ENCODE data around the gene TTLL9.
A peak's percentile ranks its signal among the peaks of the same experiment; 100 is the strongest.
"Not testable (repeated sequence)": the region's sequence is repeated elsewhere in the genome, so short reads cannot be mapped to it uniquely, and the experiment has no call there.

Gene TTLL9, protein sequence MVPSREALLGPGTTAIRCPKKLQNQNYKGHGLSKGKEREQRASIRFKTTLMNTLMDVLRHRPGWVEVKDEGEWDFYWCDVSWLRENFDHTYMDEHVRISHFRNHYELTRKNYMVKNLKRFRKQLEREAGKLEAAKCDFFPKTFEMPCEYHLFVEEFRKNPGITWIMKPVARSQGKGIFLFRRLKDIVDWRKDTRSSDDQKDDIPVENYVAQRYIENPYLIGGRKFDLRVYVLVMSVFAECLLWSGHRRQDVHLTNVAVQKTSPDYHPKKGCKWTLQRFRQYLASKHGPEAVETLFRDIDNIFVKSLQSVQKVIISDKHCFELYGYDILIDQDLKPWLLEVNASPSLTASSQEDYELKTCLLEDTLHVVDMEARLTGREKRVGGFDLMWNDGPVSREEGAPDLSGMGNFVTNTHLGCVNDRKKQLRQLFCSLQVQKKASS

DNA sequence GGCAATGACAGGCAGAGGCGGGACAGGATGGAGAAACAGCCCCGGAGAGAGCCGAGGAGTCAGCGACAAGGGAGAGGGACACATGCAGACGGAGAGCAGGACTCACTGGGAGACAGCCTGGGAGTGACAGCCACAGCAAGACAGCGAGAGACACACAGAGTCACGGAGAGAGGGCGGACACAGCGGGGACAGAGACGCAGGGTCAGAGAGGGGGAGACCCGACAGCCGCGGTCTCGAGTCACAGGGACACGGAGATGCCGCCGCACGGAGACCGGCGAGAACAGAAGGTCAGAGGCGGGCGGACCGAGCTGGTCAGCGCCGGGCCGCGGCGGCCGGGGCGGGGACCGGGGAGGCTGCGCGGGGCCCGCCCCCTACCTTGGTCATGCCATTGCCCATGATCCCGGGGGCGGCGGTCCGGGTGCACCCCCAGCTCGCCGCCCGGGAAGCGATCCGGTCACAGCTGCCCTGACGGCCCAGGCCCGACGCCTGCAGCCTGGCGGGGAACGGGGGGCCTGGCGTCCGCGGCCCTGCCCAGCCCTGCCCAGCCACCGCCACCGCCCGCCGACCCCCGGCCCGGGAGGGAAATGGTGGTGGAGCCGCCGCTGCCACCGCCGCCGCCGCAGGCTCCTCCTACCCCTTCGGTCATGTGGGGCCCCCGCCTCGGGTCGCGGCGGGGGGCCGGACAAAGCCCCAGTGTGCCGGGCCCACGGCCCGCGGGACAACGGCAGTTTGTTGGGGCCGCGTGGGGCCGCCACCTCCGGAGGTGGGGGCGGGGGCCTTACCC, at the start of gene TTLL9, which contains the start of gene DUSP15:
Gene TTLL9, plus strand, starts transcription at position 693 of the 784 bp plus-strand sequence. CDS start 493 bp downstream, outside the sequence.
Gene DUSP15, minus strand, starts transcription at position 586 of the 784 bp plus-strand sequence. Its CDS starts 190 bp downstream, at position 396.
- no peak for DNase-seq (ENCODE audit: low spot score)

DNA sequence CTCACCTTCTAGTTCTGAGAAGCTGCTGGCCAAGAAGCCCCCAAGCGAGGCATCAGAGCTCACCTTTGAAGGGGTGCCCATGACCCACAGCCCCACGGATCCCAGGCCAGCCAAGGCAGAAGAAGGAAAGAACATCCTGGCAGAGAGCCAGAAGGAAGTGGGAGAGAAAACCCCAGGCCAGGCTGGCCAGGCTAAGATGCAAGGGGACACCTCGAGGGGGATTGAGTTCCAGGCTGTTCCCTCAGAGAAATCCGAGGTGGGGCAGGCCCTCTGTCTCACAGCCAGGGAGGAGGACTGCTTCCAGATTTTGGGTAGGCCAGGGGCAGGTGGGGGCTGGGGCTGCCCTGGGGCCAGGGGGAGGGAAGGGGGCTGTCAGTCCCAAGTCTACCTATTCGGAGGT, 49.0 kb upstream of the TTLL9 start:
- DNase-seq (ENCODE audit: low spot score), result no peak

DNA sequence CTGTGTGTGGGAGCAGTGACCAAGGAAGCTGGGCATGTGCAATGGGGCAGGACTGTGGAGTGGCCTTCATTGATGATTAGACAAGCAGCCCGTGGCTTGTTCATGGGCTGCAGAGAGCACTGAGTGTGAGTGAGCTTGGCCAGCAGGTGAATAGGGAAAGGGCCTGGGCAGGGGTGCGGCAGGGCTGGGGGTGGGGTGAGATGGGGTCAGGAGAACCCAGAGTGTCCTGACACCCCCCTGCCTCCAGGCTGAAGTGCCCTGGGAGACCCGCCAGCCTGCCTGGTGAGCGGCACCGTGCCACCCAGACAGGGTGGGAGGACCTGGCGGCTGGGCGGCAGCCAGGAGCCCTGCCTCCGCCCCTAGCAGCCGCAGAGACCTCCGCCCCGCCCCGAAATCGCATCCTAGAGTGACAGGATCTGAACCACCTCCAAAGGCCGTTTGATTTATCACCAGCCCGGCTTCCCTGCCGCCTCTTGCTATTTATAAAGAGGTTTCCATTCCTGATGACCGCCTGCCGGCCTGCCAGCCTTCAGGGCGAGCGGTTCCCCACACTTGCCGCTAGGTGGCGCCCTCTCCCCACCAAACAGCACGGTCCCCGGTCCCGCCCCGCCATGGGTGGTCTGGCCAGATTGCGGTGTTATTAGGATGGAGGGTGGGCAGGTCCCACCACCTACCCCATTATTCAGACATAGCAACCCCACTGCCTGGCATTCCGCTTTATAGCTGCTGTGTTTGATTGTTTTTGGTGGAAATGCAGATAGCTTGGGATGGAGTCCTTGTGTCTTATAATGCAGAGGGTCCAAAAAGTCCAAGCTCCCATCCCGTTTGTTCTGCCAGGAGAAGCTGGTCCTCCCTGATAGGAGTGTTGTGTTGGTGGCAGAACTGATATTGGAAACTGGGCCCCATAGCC, 47.8 kb upstream of the TTLL9 start:
- DNase-seq (ENCODE audit: low spot score), result peak; percentile 63

DNA sequence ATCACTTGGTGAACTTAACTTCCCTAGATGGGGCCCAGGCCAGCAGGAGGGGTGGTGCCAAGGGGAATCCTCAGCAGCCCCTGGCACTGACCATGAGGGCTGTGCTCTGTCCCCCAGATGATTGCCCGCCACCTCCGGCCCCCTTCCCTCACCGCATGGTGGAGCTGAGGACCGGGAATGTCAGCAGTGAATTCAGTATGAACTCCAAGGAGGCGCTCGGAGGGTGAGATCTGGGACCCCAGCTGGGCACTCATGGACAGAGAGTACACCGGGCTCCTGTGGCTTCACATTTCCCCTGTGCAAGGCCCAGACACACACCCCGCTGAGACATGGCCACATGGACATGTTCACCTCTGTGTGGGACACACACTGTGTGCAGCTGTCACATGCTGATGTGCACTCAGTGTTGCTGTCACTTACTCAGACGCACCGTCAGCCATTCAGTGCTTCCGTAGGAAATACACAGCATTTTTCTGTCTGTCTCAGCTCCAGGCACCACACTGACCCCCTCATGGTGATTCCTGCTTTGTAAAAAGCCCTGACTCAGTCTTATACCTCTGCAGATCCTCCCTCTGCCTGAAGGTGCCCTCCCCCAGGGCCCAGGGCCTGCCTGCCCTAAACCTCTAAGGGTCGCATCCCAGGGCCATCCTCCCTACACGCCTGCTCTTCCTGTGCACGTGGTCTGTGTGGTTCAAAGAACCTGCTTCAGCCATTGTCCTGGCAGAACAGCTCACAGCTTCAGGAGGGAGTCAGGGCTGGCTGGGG, 46.9 kb upstream of the TTLL9 start:
- no peak for DNase-seq (ENCODE audit: low spot score)

DNA sequence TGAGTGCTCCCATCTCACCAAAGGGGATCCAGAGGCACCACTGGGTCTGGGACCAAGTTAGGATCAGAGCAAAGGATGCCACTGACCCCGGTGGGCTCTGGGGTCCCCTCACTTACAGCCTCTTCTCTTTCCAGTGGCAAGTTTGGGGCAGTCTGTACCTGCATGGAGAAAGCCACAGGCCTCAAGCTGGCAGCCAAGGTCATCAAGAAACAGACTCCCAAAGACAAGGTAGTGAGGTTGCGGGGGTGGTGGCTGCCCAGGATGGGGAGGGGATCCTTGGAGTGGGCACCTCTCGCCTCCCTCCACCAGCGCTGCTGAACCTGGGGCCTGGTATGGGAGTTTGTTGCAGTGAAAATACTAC, 46.3 kb upstream of the TTLL9 start:
- DNase-seq (ENCODE audit: low spot score), result no peak

DNA sequence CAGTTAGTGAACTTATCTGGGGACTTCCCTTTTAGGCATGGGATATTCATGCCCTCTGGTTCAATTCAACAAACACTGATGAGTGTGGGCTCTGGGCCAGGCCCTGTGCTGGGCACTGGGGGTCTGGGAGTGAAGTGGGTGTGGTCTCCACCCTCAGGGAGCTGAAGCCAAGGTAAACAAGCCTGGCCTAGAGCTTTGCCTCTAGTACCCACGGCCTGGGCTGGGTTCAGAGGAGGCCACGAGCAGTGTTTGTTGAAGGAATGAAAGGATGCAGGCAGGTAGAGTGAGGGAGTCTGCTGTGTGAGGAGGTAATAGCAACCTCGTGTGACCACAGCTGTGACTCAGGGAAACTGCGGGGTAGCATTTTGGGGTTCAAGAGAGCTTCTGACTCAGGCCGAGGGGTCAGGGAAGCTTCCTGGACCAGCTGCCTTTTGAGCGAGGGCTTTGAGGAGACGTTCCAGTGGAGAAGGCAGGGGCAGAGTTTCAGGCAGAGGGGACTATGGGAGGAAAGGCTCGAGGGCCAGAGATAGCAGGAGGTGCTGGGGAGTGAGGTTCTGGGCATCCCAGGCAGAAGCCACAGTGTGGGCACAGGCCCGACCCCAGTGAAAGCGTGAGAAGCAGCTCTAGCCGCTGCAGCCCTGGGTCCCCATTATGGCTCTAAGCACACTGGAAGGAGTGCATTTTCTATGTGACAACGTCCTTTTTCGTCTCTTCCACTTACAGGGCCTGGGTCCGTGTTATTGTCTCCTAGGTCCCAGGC, 45.7 kb upstream of the TTLL9 start:
- no peak for DNase-seq (ENCODE audit: low spot score)

DNA sequence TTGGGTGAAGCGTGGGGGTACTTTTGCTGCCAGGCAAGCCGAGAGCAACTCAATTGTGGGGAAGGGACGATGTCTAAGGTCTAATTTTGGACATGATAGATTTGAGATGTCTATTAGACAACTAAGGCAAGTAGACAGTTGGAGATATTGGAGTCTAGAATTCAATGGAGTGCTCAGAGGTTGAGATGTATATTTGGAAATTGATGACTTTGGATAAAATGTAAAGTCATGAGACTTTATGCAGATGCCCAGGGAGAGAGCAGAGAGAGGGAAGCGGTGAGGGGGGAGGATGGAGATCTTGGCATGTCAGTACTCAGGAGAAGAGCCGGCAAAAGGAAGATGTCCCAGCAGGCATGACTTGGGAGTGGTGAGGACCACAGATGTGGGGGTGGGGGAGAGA, 44.4 kb upstream of the TTLL9 start:
- no peak for DNase-seq (ENCODE audit: low spot score)

DNA sequence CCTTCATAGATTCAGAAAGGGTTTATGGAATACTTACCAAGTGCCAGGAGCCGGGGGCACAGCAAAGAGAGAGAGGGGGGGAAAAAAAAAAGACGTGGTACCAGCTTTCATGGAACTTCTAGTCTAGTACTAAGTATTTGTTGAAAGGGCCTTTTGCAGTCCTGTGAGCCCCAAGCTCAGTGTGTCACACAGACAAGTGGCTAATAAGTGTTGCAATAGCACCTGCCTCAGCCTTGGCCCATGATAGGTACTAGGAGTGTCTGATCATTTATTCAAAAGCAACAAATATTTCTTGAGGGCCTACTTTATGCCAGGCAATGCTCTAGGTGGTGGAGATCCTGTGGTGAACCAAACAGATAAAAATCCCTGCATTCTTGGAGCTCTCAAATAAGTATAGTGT, 43.4 kb upstream of the TTLL9 start:
- DNase-seq (ENCODE audit: low spot score), result no peak

DNA sequence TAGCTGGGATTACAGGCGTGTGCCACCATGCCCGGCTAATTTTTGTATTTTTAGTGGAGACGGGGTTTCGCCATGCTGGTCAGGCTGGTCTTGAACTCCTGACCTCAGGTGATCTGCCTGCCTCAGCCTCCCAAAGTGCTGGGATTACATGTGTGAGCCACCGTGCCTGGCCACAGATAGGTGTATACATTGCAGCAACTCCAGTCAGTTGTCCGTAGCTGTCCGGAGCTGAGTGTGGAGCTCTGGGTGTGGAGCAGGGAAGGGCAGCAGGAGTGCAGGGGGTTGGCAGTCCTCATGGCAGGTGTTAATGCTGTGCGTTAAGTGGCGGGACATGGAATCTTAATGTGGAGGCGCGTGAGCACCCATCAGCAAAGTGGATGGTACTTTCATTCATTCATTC, 42.4 kb upstream of the TTLL9 start:
- DNase-seq (ENCODE audit: low spot score), result not testable (repeated sequence)

DNA sequence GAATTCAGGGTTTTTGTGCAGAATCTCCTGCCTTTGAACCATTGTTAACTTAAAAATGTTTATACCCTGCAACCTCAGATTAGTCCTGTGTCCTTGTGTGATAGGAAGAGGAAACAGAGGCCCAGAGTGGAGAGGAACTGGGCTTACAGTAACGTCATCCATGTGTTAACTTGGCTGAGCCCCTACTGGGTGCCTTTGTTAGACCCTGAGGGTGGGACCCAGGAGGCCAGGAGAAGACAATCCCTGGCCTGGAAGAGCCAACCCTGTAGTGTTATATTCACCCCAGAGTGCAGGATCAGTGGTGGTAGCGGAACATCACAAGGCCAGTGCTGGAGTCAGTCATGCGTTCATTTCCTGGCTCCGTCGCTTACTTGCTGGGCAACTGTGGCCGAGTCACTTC, 40.7 kb upstream of the TTLL9 start:
- no peak for DNase-seq (ENCODE audit: low spot score)

DNA sequence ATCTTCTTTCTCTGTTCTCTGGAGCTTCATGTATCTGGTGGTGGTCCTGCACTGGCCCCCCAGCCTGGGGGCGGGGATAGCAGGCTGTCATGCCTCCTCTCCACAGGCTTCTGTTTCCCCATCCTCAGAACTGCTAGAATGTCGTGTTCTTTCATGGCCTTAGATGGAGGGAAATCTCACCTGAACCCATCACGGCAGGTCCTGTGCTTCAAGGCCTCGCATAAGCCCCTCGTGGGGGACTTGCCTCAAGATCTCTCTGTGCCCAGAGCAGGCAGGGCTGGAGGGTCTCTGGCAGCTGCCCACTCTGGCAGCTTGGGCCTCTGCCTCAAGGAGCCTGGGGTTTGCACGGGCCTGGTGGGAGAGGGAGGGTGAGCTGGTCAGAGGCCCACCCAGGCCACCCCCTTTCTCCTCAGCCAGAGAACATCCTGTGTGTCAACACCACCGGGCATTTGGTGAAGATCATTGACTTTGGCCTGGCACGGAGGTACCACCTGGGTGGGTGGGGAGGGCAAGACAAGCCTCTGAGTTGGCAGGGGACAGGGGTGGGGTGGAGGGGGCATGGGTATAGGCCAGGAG, 39.9 kb upstream of the TTLL9 start:
- DNase-seq (ENCODE audit: low spot score), result no peak

DNA sequence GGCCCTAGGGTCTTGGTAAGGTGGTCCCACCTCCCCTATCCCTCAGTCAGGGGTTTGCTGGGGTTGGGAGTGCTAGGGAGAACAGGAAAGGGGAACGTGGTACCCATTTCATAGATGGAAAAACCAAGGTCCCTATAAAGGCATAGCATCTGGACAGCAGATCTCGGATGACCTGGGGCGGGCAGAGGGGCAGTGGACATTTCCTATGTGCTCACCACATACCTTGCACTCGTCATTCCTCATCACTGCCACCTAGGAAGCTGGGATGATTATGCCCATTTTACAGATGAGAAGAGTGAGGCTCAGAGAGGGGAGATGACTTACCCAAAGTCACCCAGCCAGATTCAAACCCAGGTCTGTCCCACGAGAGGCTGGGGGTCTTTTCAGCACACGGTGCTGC, 39.2 kb upstream of the TTLL9 start:
- DNase-seq (ENCODE audit: low spot score), result no peak

DNA sequence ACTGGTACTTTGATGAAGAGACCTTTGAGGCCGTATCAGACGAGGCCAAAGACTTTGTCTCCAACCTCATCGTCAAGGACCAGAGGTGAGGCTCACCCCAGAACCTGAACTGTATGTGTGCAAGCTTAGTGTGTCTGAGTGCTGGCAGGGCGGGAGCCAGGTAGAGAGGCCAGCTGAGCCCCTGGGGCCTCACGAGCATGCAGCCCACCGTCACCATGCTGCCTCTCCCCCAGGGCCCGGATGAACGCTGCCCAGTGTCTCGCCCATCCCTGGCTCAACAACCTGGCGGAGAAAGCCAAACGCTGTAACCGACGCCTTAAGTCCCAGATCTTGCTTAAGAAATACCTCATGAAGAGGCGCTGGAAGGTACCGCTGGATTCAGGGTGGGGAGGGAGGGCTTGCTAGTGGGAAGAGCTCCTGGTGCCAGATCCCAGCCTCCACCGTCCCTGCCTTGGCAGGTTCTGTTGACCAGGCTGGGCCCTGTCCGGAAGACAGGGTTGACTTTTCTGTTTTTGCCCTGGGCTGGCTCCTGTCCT, 38.6 kb upstream of the TTLL9 start:
- DNase-seq (ENCODE audit: low spot score), result no peak

DNA sequence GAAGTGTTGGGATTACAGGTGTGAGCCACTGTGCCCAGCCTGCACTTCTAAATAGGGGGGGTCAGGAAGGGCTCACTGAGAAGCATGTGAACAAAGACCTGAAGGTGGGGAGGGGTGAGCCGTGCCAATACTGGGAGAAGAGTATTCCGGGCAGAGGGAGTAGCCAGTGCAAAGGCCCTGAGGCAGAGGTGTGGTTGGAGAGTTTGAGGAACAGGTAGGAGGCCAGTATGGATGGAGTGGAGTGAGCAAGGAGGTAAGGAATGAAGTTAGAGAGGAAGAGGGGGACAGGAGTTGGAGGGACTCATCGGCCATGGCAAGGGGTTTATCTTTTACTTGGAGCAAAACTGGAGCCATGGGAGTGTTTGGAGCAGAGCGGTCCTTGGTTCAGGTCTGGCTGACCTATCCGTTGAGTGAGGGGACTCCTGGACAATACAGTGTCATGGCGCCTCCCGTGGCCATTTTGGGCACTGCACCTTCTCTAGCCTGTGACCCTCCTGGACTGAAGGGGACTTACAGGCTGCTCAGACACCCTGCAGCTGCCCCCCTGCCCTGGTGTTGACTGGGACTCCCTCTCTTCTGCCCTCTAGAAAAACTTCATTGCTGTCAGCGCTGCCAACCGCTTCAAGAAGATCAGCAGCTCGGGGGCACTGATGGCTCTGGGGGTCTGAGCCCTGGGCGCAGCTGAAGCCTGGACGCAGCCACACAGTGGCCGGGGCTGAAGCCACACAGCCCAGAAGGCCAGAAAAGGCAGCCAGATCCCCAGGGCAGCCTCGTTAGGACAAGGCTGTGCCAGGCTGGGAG, 37.1 kb upstream of the TTLL9 start:
- DNase-seq (ENCODE audit: low spot score), result peak; percentile 25

DNA sequence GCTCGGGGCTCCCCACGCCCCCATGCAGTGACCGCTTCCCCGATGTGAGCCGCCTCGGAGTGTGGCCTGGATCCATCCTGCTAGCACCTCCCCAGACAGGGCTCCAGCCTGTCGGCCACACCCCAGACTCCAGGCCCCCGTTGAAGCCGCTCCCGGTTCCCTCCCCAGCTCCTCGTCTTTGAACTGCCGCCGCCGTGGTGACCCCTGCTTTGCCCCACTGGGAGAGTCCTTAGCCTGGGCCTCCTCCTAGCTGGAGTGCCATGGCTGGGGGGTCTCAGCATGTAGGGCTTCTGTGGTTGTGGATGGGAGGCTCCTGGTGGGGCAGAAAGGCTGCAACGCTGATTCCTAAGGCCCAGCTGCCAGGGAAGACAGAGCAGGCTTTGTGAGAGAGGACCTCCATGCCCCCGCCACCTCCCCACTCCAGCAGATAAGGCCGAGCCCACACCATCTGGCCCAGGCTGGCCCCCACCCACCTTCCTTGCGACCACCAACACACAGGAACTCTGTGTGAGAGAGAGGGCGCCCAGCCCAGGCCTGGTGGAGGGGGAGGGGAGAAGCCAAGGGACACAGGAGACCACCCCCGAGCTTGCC, 36.4 kb upstream of the TTLL9 start:
- no peak for DNase-seq (ENCODE audit: low spot score)

DNA sequence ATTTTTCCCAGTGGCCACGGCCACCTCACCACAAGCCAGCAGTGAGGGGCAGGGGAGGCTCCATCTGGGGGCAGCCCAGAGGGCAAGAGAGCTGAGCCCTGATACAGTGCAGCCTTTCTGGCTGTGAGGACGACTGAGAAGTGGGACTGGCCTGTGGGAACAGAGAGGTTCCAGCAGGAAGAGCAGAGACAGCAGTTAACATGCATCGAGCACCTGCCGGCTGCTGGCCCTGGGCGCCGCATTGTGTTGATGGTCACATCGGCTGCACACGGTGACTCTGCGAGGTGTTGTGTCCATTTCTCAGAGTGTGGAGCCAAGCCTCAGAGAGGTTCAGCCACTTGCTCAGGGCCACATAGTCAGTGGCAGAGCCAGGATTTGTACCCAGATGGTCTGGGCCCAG, 34.9 kb upstream of the TTLL9 start:
- DNase-seq (ENCODE audit: low spot score), result no peak

DNA sequence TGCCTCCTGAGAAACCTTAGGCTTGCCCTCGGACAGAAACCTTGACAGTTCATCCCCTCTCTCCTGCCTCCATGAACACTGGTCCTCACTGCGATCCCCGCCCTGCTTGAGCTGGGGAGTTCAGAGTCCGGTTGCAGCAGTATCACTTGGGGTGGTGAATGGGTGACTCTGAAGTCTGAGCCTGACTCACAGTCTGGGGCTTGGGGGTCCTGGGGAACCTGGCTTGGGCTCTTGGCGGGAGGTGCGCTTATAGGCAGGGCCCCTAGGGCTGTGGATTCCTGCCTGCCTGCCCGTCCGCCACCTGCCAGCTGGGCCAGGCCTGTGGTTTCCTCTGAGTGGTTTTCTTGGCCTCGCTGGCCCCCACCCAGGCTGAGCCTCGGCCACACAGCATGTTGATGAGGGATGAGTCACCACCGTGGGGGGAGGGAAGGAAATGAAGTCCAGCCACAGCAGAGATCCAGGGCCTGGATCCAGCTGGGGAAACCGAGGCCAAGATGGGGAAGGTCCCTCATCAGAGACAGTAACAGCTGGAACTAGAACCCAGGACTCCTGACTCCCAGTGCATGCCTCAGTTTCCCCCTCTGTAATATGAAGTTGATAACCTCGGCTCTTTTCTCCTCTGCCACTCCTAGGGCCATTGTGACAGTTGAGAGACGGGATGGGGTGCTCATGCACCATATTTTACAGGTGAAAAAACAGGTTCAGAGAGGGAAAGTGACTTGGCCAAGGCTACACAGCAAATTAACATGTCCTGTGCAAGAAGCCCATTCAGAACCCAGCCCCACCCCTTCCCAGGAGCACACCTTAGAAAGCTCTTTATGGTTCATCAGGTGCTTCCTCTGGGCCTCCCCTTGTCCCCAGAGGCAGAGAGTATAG, 34.2 kb upstream of the TTLL9 start:
- peak; percentile 71 for DNase-seq (ENCODE audit: low spot score)

Measured in LoVo (cell line).